ENCODE data around the gene GNGT1. TPM values are rescaled to one million over a fixed set of nuclear protein-coding genes. Genes with fewer than 3 reads are reported as not detected.

GNGT1 gene
- total RNA-seq, 1 experiment from 2014 or later: 0.20 TPM

DNA sequence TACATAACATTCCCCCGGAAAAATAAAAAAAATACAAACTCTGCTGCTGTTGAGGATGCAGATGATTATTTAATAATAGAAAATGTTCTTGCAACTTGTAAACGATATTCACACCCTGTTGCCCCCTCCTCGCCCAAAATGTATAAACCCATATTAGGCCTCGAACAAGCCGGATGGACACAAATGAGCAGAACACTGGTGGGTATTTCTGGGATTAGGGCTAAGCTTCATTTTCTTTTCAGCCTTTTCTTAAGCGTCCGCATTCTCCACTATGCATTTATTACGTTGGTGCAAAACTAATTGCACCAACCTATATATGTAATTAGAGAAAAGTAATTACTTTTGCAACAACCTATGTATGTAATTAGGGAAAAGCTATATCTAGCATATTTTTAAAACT lies 14.8 kb downstream of the GNGT1 start:
- no peak overlapping the region for H3K27ac ChIP-seq (ENCODE audit: insufficient read length, low read depth, low read length)
- H2AK5ac ChIP-seq (ENCODE audit: insufficient read length, low read length): no peak overlapping the region
- no peaks in the 10 kb centered on the region for H3K79me1 ChIP-seq (ENCODE audit: insufficient read depth, low read depth, low read length, poor library complexity, severe bottlenecking)
- H3K23ac ChIP-seq (ENCODE audit: insufficient read length, low read depth, low read length): no peak overlapping the region
- TF ChIP-seq, protein P1, sequence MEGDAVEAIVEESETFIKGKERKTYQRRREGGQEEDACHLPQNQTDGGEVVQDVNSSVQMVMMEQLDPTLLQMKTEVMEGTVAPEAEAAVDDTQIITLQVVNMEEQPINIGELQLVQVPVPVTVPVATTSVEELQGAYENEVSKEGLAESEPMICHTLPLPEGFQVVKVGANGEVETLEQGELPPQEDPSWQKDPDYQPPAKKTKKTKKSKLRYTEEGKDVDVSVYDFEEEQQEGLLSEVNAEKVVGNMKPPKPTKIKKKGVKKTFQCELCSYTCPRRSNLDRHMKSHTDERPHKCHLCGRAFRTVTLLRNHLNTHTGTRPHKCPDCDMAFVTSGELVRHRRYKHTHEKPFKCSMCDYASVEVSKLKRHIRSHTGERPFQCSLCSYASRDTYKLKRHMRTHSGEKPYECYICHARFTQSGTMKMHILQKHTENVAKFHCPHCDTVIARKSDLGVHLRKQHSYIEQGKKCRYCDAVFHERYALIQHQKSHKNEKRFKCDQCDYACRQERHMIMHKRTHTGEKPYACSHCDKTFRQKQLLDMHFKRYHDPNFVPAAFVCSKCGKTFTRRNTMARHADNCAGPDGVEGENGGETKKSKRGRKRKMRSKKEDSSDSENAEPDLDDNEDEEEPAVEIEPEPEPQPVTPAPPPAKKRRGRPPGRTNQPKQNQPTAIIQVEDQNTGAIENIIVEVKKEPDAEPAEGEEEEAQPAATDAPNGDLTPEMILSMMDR (conservative IDR thresholded peaks at IDR 0.05): no peak
- no peak overlapping the region for H4K91ac ChIP-seq (ENCODE audit: insufficient read length, low read depth, low read length)
- Mint-ChIP-seq H3K4me3 (peak overlapping the region; percentile 63 to 77), H3K27me3 (ENCODE audit: low read depth) (peaks cover 3% of the 10 kb centered on the region), H3K4me1 (peaks cover 15 to 19% of the 10 kb centered on the region in 2 experiments), H3K27ac (no peak overlapping the region), H3K9me3 (no peaks in the 10 kb centered on the region), H3K36me3 (ENCODE audit: insufficient read depth in 1 of 3, low read depth in 3 of 3) (no peaks in the 10 kb centered on the region)
- peaks cover 7% of the 10 kb centered on the region for H3K23me2 ChIP-seq (ENCODE audit: insufficient read length, low read depth, low read length, poor library complexity, severe bottlenecking)
- no peaks in the 10 kb centered on the region for H3K27me3 ChIP-seq (ENCODE audit: insufficient read depth, low read length)
- no peaks in the 10 kb centered on the region for H3K4me1 ChIP-seq (ENCODE audit: insufficient read depth, low read length)
- H2AFZ ChIP-seq (ENCODE audit: low read length): no peak overlapping the region
- no peak overlapping the region for H4K8ac ChIP-seq (replicated peaks; ENCODE audit: insufficient read length, low read depth, low read length)
- no peak overlapping the region for H4K5ac ChIP-seq (ENCODE audit: insufficient read length, low read depth, low read length)
- H3K9ac ChIP-seq (ENCODE audit: extremely low read depth, insufficient read length, low read length): no peak overlapping the region
- H2BK15ac ChIP-seq (ENCODE audit: low read depth, low read length): no peak overlapping the region
- H3K79me2 ChIP-seq (ENCODE audit: insufficient read depth, low read length): no peaks in the 10 kb centered on the region
- H3T11ph ChIP-seq (ENCODE audit: low read length): no peak overlapping the region
- no peak overlapping the region for H3K56ac ChIP-seq (ENCODE audit: insufficient read length, low read depth, low read length)
- WGBS (ENCODE audit: extremely low coverage, insufficient read length, low lambda C conversion rate): no CpG with 5 or more reads among the region's 8 CpGs
- H3K9me3 ChIP-seq (ENCODE audit: control insufficient read depth, low read depth, low read length): no peaks in the 10 kb centered on the region
- H3K4ac ChIP-seq (ENCODE audit: low read depth, low read length): no peak overlapping the region
- no peak for DNase-seq
- H4K20me1 ChIP-seq (ENCODE audit: control insufficient read depth, insufficient read depth, insufficient read length): no peaks in the 10 kb centered on the region
- no peak overlapping the region for H3K14ac ChIP-seq (ENCODE audit: insufficient read depth, low read length)
- H3K18ac ChIP-seq (ENCODE audit: insufficient read length, low read depth, low read length): no peak overlapping the region
- H2BK12ac ChIP-seq (ENCODE audit: insufficient read length, low read depth, low read length): no peak overlapping the region
- H3K4me2 ChIP-seq (ENCODE audit: insufficient read depth, insufficient read length, low read length): peak overlapping the region; percentile 50
- H2BK5ac ChIP-seq (ENCODE audit: insufficient read length, low read length): no peak overlapping the region
- H2BK120ac ChIP-seq (ENCODE audit: low read depth, low read length, poor library complexity, severe bottlenecking): no peak overlapping the region
- H2BK20ac ChIP-seq (ENCODE audit: low read depth, low read length, poor library complexity, severe bottlenecking): no peak overlapping the region

Data from H9 (cell line).